GM12892 (cell line): ENCODE data around the gene ABCA5.

Experiments
- POLR2A ChIP-seq: IDR thresholded peaks from 2 replicates; pipeline ENCODE4 v1.6.1; 2011; ENCODE audit warnings: low read depth, low read length, control low read depth
- POLR2AphosphoS5 ChIP-seq: IDR thresholded peaks from 2 replicates; pipeline ENCODE4 v1.6.1; 2011; ENCODE audit warnings: low read depth, low read length, control low read depth
- TAF1 ChIP-seq: IDR thresholded peaks from 2 replicates; pipeline ENCODE4 v1.6.1; 2011; ENCODE audit warnings: low read depth, mild to moderate bottlenecking, control low read depth, low read length, borderline replicate concordance

DNA sequence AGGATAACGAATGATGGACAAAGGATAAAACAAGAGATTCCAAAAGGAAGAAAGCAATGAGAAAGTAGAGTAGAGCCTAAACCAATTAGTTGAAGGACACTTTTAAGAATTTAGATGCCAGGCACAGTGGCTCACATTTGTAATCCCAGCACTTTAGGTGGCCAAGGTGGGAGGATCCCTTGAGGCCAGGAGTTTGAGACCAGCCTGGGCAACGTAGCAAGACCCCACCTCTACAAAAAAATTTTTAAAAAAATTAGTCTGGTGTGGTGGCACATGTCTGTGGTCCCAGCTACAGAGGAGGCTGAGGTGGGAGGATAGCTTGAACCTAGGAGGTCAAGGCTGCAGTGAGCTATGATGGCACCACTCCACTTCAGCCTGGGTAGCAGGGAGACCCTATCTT lies 118.3 kb downstream of the ABCA5 start:
- no peak for TF ChIP-seq POLR2A
- no peak for TF ChIP-seq POLR2AphosphoS5
- TF ChIP-seq TAF1, result no peak
